ENCODE results near the gene LRP3. TPM values are rescaled to one million over a fixed set of nuclear protein-coding genes. Genes with fewer than 3 reads are reported as not detected.

The LRP3 gene
- polyA plus RNA-seq, 1 donor from 2014 or later: 60.1 TPM

GRCh38 chr19:33241530-33242101 is 47.5 kb downstream of the LRP3 start:
- no peak overlapping the region for H3K4me3 ChIP-seq (ENCODE audit: low read length)
- no peak overlapping the region for H3K4me2 ChIP-seq (ENCODE audit: low read length)
- H3K9me2 ChIP-seq (ENCODE audit: insufficient read depth, low read length): no peaks in the 10 kb centered on the region
- H3K9ac ChIP-seq (ENCODE audit: low read length): no peak overlapping the region
- no peak overlapping the region for H3K27ac ChIP-seq (ENCODE audit: low read length)
- H2AFZ ChIP-seq (ENCODE audit: low read depth, low read length): no peak overlapping the region
- H4K20me1 ChIP-seq (ENCODE audit: insufficient read depth): no peaks in the 10 kb centered on the region
- H3F3A ChIP-seq (ENCODE audit: insufficient read depth, low read length, poor library complexity, severe bottlenecking): no peaks in the 10 kb centered on the region
- TF ChIP-seq TAF1 (IDR thresholded peaks at IDR 0.05; ENCODE audit: low read depth) (no peak), EZH2 (IDR thresholded peaks at IDR 0.05; ENCODE audit: borderline replicate concordance, insufficient read depth, low read length, poor library complexity, severe bottlenecking) (no peak), RAD21 (conservative IDR thresholded peaks at IDR 0.05) (peak; percentile 68), REST (IDR thresholded peaks at IDR 0.05; ENCODE audit: borderline replicate concordance) (no peak), SMC3 (conservative IDR thresholded peaks at IDR 0.05; ENCODE audit: poor library complexity) (peak; percentile 72), MXI1 (conservative IDR thresholded peaks at IDR 0.05; ENCODE audit: poor library complexity, severe bottlenecking) (no peak), EP300 (conservative IDR thresholded peaks at IDR 0.05; ENCODE audit: poor library complexity, severe bottlenecking) (no peak), CTCF (IDR thresholded peaks at IDR 0.05; ENCODE audit: poor library complexity, severe bottlenecking) (peak; percentile 54), POLR2AphosphoS5 (IDR thresholded peaks at IDR 0.05) (no peak)
- no peaks in the 10 kb centered on the region for H3K27me3 ChIP-seq (ENCODE audit: insufficient read depth, low read depth, low read length)
- no peaks in the 10 kb centered on the region for H3K79me2 ChIP-seq (replicated peaks; ENCODE audit: insufficient read depth, low read length)
- H3K9me3 ChIP-seq (ENCODE audit: low read length): no peaks in the 10 kb centered on the region
- no peaks in the 10 kb centered on the region for H3K36me3 ChIP-seq (ENCODE audit: insufficient read depth, low read length)

- Histone ChIP-seq H4K20me1 (ENCODE audit: insufficient read depth) (no peaks in the 10 kb centered on the region), H3K4me3 (ENCODE audit: low read length) (no peak overlapping the region), H3K9me2 (ENCODE audit: insufficient read depth, low read length) (no peaks in the 10 kb centered on the region), H3K4me2 (ENCODE audit: low read length) (no peak overlapping the region), H3K79me2 (replicated peaks; ENCODE audit: insufficient read depth, low read length) (no peaks in the 10 kb centered on the region), H3K27ac (ENCODE audit: low read length) (no peak overlapping the region), H3K36me3 (ENCODE audit: insufficient read depth, low read length) (no peaks in the 10 kb centered on the region), H3K9me3 (ENCODE audit: low read length) (no peaks in the 10 kb centered on the region), H2AFZ (ENCODE audit: low read depth, low read length) (no peak overlapping the region), H3F3A (ENCODE audit: insufficient read depth, low read length, poor library complexity, severe bottlenecking) (no peaks in the 10 kb centered on the region), H3K27me3 (ENCODE audit: insufficient read depth, low read depth, low read length) (no peaks in the 10 kb centered on the region), H3K9ac (ENCODE audit: low read length) (no peak overlapping the region)
- no peak for TF ChIP-seq EZH2 (IDR thresholded peaks at IDR 0.05; ENCODE audit: borderline replicate concordance, insufficient read depth, low read length, poor library complexity, severe bottlenecking)
- no peak for TF ChIP-seq SMC3 (conservative IDR thresholded peaks at IDR 0.05; ENCODE audit: poor library complexity)
- no peak for TF ChIP-seq CTCF (IDR thresholded peaks at IDR 0.05; ENCODE audit: poor library complexity, severe bottlenecking)
- TF ChIP-seq EP300 (conservative IDR thresholded peaks at IDR 0.05; ENCODE audit: poor library complexity, severe bottlenecking): no peak
- TF ChIP-seq TAF1 (IDR thresholded peaks at IDR 0.05; ENCODE audit: low read depth): no peak
- TF ChIP-seq RAD21 (conservative IDR thresholded peaks at IDR 0.05): no peak
- TF ChIP-seq REST (IDR thresholded peaks at IDR 0.05; ENCODE audit: borderline replicate concordance): no peak
- no peak for TF ChIP-seq MXI1 (conservative IDR thresholded peaks at IDR 0.05; ENCODE audit: poor library complexity, severe bottlenecking)
- no peak for TF ChIP-seq POLR2AphosphoS5 (IDR thresholded peaks at IDR 0.05)
Measured at GRCh38 chr19:33242131-33242530, 48.0 kb downstream of the LRP3 start.

Measured in neural cell (in vitro differentiated cells).